HG02870 (cell line): ENCODE data around the gene RSPRY1.
"Not testable (repeated sequence)": the region's sequence is repeated elsewhere in the genome, so short reads cannot be mapped to it uniquely, and the experiment has no call there.

ENCODE experiments used
- ATAC-seq: cut with Tn5 transposase; IDR thresholded peaks from one replicate; pipeline ENCODE4 v1.9.1; 2021; ENCODE audit warnings: mild to moderate bottlenecking, moderate library complexity; ENCODE audit not compliant: unreplicated experiment

RSPRY1 gene

DNA sequence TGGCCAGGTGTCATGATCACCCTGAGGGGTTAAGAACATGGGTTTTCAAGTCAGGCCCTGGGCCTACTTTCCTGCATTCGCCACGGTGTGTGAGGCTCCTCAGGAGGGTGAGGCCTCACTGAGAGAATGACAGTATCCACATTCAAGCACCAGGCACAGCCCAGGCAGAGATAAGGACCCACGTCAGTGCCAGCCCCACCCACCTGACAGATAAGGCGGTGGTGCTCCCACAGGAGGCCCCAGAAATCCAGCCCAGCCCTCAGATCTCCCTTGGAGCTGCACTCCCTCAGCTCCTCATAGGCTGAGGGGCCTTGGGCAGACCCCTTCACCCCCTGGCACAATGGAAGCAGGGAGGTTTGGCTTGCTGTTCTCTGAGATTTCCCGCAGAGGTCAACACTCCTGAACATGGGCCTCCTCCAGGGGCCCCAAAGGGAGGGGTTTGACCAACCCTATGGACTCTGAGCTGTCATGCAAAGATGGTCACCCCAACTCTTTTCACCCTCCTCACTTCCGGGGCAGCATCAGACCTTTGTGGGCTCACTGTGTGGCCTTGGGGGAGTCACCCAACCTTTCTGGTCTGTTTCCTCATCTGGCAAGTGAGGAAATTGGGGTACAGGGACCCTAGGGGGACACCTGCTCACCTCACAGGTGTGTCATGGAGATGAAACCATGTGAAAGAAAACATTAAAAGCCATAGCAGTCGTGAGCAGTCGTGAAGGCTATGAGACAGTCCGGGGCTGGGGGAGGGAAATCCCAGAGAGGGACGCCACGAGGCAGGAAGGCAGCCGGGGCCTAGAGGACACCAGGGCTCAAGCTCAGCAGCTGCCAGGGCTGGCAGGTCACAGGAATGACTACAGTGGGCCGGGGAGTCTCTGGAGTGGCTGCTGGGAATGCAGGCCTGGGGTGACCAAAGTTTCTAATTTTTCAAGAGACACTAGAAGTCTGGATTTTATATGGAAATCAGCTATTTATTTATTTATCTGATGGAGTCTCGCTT, 83.0 kb downstream of the RSPRY1 start:
- ATAC-seq, result no peak

DNA sequence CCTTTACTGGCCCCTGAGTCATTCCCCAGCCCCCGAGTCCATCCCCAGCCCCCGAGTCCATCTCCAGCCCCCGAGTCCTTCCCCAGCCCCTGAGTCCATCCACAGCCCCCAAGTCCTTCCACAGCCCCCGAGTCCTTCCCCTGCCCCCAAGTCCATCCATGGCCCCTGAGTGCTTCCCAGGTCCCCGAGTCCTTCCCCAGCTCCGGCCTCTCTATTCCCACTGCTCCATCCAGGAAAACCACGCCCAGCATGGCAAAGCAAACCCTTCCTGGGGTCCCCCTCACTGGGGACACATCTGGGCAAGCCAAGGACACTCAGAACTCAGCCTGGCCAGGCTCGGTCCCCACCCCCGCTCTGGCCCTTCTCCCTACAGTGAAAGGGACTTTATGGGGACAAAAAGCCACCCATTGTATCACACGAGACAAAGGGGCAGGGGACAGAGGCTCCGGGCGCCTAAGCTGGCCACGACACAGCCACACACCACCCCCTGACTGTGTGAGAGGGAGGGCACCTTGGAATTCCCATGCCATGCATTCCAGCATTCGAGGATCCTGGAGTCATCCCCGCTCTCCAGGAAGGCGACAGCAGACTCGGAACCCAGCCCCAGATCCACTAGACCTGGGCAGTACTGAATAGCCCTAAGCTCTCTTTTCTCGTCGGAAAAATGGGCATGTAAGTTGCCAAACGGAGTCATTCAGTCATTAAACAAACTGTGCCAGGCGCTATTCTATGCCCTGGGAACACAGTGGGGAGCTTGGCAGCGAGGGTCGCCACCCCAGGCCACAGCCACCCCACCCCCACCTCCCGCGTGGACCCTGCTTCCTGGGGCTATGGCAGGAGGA, 84.3 kb downstream of the RSPRY1 start:
- ATAC-seq, result no peak

- ATAC-seq, result no peak
Observed at GRCh38 chr16:57271063-57271345, 84.9 kb downstream of the RSPRY1 start.

DNA sequence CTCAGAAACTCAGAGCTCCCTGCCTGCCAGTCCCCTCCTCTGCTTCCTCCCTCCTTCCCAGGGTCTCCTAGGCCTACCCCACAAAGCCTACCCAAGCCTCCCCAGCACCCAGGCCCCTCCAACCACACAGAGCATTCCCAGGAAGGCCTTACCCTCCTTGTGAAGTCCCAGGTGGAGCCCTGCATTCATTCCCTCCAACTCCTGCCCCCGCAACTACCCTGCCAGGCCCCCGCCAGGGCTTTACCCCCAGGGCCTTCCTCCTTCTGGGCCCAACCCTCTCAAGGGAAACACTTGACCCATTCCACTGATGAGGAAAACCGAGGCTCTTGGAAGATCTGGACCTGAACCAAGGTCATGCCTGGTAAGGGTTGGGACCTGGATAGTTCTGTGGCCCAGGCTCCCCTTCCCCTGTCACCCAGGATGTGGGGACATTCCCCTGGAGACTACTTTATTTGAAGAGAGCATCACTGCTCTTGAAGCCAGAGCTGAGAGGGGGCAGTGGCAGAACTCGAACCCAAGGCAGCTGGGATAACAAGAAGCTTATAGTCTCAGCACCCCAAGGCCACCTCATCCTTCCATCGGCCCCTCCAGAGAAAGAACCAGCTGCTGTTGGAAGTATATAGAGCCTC, 85.9 kb downstream of the RSPRY1 start:
- ATAC-seq, result no peak

- ATAC-seq, result no peak
Observed at GRCh38 chr16:57273359-57273758, 87.2 kb downstream of the RSPRY1 start.

DNA sequence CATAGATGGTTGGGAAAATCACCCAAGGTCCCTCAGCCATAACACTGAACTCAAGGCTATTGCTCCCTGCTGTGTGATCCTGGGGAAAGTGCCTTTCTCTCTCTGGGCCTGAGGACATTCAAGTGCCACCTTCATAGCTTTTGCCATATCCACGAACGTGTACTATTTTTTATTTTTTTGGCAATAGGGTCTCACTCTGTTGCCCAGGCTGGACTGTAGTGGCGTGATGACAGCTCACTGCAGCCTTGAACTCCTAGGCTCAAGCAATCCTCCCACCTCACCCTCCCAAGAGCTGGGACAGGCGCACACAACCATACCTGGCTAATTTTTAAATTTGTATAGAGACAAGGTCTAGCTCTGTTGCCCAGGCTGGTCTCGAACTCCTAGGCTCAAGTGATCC, 87.7 kb downstream of the RSPRY1 start:
- ATAC-seq, result no peak

DNA sequence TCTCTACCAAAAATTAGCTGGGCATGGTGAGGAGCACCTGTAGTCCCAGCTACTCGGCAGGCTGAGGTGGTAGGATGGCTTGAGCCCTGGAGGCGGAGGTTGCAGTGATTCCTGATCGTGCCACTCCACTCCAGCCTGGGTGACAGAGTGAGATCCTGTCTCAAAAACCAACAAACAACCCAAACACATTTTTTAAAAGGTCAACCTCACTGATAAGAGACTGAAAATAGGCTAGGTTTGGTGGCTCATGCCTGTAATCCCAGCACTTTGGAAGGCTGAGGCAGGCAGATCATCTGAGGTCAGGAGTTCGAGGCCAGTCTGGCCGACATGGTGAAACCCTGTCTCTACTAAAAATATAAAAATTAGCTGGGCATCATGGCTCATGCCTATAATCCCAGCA, 89.8 kb downstream of the RSPRY1 start:
- ATAC-seq, result not testable (repeated sequence)

DNA sequence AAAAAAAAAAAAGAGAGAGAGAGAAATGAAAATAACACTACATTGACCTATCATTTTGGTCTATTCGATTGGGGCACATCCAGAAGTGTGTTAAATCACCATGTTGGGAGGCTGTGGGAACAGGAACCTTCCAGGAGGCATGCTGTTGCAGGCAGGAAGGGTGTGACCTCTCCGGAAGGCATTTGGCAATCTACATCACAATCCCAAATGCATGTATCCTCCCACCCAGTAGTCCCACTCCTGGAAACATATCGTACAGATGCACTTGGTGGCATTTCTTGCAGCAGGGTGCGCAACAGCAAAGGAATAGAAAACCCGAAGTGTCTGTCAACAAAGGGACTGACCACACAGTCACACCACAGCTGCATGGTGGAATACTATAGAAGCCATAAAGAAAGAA, 90.5 kb downstream of the RSPRY1 start:
- no peak for ATAC-seq

GRCh38 chr16:57277586-57277985, 91.5 kb downstream of the RSPRY1 start:
- ATAC-seq, result no peak

- no peak for ATAC-seq
Observed at GRCh38 chr16:57278494-57278893, 92.4 kb downstream of the RSPRY1 start.

- no peak for ATAC-seq
Observed at GRCh38 chr16:57279780-57280638, 93.9 kb downstream of the RSPRY1 start.

- no peak for ATAC-seq
Observed at GRCh38 chr16:57281791-57282190, 95.7 kb downstream of the RSPRY1 start.

GRCh38 chr16:57282510-57283213, 96.5 kb downstream of the RSPRY1 start:
- no peak for ATAC-seq

DNA sequence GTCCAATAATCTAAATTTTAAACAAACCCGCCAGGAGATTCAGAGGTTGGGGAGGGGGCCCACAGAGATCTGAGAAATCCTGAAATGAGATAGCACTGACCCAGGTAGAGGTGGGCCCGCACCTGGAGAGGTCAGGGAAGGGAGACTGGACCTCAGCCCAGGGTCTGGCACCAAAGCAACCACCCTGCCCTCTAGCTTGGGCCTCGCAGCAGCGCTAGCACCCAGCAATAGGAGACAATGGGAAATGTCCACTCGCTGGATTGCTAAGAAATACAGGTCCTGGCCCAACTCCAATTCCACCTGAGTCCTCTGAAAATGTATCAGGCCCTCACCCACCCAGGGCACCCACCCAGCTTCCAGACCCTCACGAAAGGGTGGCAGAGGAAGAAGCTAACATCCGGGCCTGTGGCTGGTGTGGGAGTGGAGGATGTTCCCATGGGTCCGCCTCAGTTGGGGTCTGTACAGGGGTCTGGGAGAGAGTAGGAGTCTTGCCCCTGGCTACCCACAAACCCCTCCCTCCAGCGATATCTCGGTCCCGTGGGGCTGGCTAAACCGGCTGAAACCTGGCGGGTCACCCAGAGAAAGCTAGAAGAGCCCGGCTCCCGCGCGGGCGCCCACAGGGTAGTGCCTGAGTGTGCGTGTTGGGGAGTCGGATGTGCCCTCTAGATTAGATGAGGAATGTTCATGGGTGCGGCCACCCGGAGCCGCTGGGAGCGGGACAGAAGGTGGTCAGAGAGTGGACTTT, 97.3 kb downstream of the RSPRY1 start:
- ATAC-seq, result no peak

GRCh38 chr16:57283959-57284208, 97.8 kb downstream of the RSPRY1 start:
- ATAC-seq, result no peak

DNA sequence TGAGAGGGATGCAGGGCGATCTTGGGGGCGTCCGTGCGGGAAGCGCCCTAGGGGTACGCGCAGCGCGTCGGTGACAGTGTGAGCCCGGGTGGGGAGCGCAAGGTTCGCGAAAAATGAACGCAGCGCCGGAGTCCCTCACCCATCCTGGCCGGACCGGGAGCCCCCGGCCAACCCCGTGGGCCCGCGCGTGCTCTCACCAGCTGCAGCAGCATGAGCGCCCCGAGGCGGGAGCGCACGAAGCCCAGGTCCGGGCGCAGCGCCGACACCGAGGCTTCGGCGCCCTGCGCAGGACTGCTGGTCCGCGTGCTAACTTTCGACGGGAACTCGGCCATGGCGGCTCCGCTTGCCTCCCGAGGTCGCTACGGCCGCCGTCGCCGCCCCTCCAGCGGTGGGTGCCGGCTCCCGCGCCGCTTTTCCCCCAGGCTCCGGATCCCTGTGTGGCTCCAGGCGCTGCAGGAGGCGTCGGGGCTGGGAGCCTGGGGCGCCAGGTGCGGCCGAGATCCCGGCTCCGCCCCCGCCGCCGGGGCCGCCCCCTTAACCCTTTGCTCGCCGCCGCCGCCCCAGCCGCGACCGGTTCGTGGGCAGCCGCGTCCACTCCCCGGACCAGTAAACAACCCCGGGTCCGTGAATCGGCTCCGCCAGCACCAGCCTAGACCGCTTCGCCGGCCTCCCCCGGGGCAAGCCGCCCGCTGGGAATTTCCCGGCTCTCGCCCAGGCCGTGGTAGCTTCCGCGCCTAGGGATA, 98.3 kb downstream of the RSPRY1 start, which contains the start of gene PLLP:
TSS of gene PLLP (minus strand) at position 464 of the 743 bp plus-strand sequence. CDS start at position 332, 132 bp downstream.
- ATAC-seq, result no peak

GRCh38 chr16:57284952-57285363, 98.8 kb downstream of the RSPRY1 start:
- no peak for ATAC-seq

DNA sequence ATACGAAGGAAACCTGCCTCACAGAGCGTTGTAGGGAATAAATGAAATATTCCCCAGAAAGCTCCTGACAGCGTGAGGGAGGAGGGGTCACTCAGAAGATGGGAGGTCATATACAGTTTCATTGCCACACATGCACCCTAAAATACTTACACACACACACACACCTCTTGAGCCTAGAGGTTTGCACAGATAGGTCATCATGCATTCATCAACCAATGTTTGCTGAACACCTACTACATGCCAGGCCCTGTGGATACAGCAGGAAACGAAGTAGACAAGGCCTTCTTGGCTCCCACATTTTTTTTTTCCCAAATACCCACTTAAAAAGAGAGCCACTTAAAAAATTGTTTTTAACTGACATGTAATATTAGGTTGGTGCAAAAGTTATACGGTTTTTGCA, 99.2 kb downstream of the RSPRY1 start:
- ATAC-seq, result no peak
